SK-N-SH treated with all-trans-retinoic acid at 6 μM for 48 hours (cell line): ENCODE data around the gene MARCHF5.
"Not testable (repeated sequence)": the region's sequence is repeated elsewhere in the genome, so short reads cannot be mapped to it uniquely, and the experiment has no call there.

ENCODE experiments used
- ATAC-seq: fragments of 200-7000 bp; cut with Tn5 transposase; 3 replicates; pipeline ENCODE4 v1.9.1; 2020; ENCODE audit warnings: mild to moderate bottlenecking, moderate library complexity
- ZFP30 ChIP-seq: fragments of 450-650 bp; formaldehyde crosslinking; IDR thresholded peaks from 2 replicates; pipeline ENCODE4 v1.5.0; 2022; ENCODE audit warnings: mild to moderate bottlenecking, moderate library complexity

MARCHF5 gene

GRCh38 chr10:92395271-92395670 lies 104.3 kb downstream of the MARCHF5 start:
- ATAC-seq: no peak
- no peak for TF ChIP-seq ZFP30 (CRISPR knock-in tag)

GRCh38 chr10:92402234-92402633 lies 111.3 kb downstream of the MARCHF5 start:
- ATAC-seq: not testable (repeated sequence)
